Tibial nerve (tissue), 4 donors: ENCODE measurements around the gene KRTAP5-5.
A peak's percentile ranks its signal among the peaks of the same experiment; 100 is the strongest.

Source experiments
- EP300 ChIP-seq, 2 donors: sonication (generic); formaldehyde crosslinking; IDR thresholded peaks; one replicate each; pipeline ENCODE4 v1.6.1; 2017; ENCODE audit warnings: antibody characterized with exemption in 2 of 2, mild to moderate bottlenecking in 1 of 2
- POLR2A ChIP-seq, 2 donors: fragments of 450-650 bp; IDR thresholded peaks; one replicate each; pipeline ENCODE4 v1.6.1; 2017; ENCODE audit warnings: antibody characterized with exemption in 2 of 2, mild to moderate bottlenecking in 2 of 2, moderate library complexity in 2 of 2
- TF ChIP-seq, protein P1 (sequence below), 5 experiments: fragments of 200-600 bp in 3 of 5; fragments of 450-650 bp in 2 of 5; sonication (generic) in 3 of 5; IDR thresholded peaks; one replicate each; pipeline ENCODE4 v1.5.1; 2016 to 2019; ENCODE audit warnings: antibody characterized with exemption in 5 of 5, mild to moderate bottlenecking in 3 of 5, moderate library complexity in 2 of 5

DNA sequence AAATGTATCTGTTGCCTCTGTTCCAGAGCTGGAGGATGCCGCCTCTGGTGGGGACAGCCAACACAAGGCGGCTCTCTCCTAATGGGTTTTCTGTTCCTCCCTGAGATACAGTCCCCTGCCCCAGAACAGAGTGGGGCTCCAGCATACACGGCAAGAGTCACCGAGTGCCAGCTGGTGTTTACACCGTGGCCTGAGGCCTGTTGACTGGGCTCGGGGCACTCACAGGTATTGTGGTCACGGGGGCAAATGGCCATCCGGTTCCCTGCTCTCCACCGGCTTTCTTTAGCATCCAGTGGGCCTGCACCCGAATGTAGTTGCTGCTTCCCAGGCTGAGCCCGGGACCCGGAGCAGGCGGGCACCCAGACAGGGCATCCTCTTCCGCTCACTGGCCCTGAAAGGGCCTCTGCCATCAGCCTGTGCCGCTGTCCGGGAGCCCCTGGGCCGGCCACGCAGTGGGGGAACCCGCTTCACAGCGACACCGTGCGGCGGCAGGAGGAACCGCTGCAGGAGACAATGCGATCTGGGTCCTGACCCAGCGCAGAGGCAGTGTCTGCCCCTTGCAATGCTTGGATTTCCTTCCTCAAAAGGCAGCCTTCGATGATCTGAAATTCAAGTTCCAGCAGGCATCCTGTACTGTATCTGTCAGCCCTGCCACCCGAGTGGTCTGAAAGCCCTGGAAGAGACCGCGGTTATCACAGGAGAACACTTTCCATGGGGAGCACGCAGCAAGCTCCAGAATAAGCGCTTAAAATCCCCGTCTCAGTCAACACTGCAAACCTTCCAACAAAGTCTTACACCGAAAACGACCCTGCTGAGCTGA, 859 bp upstream of the KRTAP5-5 start:
- no peak for TF ChIP-seq POLR2A (IDR thresholded peaks at IDR 0.05)
- TF ChIP-seq, protein P1, sequence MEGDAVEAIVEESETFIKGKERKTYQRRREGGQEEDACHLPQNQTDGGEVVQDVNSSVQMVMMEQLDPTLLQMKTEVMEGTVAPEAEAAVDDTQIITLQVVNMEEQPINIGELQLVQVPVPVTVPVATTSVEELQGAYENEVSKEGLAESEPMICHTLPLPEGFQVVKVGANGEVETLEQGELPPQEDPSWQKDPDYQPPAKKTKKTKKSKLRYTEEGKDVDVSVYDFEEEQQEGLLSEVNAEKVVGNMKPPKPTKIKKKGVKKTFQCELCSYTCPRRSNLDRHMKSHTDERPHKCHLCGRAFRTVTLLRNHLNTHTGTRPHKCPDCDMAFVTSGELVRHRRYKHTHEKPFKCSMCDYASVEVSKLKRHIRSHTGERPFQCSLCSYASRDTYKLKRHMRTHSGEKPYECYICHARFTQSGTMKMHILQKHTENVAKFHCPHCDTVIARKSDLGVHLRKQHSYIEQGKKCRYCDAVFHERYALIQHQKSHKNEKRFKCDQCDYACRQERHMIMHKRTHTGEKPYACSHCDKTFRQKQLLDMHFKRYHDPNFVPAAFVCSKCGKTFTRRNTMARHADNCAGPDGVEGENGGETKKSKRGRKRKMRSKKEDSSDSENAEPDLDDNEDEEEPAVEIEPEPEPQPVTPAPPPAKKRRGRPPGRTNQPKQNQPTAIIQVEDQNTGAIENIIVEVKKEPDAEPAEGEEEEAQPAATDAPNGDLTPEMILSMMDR (IDR thresholded peaks at IDR 0.05): peak; percentile 56 to 79 (median 74)
- TF ChIP-seq EP300 (IDR thresholded peaks at IDR 0.05): no peak
